Stimulated activated CD8-positive, alpha-beta memory T cell treated with anti-CD3 and anti-CD28 coated beads, Interleukin-4, amount 100 ng/mL, for 4 hours (primary cell): ENCODE measurements around the gene SLC22A23.
A peak's percentile ranks its signal among the peaks of the same experiment; 100 is the strongest.

Source experiments
- DNase-seq, 2 donors: peaks; one replicate each; pipeline ENCODE4 v3.0.0-alpha.2; 2020; ENCODE audit warnings: low read depth in 2 of 2, low spot score in 1 of 2

Gene SLC22A23

DNA sequence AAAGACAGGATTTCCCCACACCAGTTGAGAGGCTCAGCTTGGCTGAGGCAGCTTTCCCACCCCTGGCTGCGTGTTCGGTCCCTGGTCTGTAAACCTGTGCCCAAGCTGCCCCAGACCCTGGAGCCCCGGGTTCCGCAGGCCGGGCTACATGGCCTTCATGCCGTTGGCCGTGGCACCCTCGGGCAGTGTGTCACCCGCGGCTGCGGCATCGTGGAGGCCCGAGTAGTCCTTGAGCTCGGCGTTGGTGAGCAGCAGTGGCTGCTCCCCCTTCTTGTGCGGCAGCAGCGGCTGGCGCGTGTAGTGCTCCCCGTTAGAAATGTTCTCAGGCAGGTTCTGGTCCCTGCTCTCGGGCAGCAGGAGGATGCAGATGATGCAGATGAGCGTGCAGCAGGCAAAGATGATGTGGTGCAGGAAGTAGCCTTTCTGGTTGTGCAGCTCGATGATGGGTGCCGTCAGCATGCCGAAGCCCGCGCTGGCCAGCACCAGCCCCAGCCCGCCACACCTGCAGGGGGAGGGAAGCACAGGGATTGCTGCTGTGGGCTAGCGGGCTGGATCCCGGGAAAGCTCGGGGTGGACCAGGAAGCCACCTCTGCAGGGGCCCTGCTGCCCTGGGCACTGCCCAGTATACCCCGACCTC lies 183.8 kb downstream of the SLC22A23 start:
- no peak for DNase-seq

- DNase-seq, result no peak
Observed at GRCh38 chr6:3271756-3272155, 185.1 kb downstream of the SLC22A23 start.

DNA sequence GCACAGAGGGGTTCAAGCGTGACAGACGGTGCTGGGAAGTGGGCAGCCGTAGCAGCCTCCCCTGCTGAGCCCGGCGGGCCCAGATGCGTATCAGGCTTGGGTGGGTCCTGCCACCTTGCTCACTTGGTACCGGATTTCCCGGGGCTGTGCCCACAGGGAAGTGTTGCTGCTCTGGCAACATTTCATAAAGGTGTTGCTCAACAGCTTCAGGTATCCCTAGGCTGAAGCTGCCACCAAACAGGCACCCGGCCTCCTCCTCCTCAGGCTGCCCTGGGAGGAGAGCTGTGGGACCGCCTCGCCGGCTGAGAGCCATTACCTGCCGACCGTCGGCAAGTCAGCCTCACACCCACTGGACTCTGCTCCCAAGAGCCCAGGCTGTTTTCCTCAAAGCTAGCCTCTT lies 186.6 kb downstream of the SLC22A23 start:
- no peak for DNase-seq

DNA sequence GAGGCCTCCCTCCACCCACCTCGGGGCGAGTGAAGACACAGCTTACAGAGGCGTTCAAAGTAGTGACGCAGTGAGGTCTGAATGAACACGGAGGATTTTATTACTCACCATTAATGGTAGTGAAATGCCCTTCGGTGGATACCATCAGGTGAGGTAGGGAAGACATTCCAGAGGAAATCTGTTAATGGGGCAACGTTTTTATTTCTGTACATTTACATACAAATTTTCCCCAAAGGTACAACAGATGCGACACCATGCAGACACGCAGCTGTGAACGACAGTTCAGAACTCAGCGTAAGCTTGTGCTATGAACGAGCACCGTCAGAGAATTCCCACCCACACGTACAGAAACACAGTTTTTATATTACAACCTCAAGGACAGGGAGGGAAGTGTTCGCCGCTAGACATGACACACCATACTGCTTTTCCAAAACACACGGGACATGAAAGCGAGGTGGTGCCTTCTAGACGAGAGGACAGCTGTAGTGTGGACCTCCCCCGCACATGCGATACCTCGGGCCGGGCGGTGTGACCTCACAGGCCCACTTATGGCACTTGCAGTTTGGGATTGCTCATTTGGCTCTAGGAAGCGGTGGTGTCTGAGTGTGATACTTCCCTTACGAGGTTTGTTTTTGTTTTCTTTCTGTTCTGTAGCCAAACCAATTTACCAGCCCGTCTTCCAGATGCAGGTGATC lies 187.4 kb downstream of the SLC22A23 start:
- no peak for DNase-seq

DNA sequence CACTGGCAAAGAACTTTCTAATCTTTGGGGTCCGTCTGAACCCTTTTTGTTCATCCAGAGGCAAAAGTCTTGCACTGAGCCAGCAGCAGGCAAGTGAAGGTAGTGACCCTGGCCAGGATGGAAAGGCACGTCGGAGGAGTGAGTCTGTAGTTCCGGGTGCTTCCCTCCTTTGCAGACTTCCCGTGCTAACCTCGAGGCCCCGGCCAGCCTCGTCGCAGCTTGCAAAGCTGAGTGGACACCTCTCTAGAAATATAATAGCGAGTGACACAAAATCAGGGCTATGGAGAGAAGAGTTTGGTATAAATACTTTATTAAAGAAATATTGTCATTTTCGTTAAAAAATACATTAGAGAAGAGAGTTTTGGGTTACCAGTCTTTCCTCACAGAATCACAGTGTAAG lies 188.2 kb downstream of the SLC22A23 start:
- no peak for DNase-seq

GRCh38 chr6:3267162-3267561 lies 189.7 kb downstream of the SLC22A23 start:
- no peak for DNase-seq

DNA sequence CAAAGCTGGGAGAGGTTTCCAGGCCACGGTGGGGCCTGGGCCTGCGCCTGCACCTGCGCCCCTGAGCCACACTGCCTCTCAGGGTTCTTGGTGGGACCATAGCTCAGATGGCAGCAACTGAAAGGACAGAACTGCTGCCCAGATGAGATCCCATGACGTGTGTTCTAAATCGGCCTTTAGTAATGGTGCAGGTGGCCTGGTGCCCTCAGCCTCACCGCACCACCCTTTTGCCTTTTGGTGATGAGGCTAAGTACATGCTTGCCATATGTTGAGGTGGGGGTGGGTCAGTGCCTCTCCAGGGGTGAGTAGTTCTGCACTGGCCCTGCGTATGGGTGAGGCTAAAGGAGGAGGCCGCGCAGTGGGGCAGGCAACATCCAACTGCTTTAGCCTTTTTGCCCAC lies 190.7 kb downstream of the SLC22A23 start:
- no peak for DNase-seq

GRCh38 chr6:3265671-3266070 lies 191.2 kb downstream of the SLC22A23 start:
- DNase-seq, result no peak

- DNase-seq, result no peak
Observed at GRCh38 chr6:3264356-3264755, 192.5 kb downstream of the SLC22A23 start.

- DNase-seq, result no peak
Observed at GRCh38 chr6:3263096-3263495, 193.8 kb downstream of the SLC22A23 start.

DNA sequence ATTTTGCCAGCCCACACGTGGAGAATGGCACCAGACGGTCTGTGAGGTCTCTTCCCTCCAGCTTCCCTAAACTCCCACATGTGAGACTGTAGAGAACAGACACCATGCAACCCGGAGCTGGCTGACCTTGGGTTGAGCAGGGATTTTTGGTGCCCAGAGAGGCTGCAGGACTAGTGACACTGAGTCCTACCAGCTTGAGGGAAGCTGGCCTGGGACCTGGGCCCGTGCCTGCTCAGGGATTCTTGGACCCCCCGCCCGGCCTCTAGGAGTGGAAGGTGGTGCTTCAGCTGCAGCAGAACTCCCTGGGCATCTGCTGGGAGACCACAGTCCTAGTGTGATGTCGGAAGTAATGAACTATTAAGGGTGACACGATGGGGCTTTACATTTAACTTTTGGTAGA lies 194.9 kb downstream of the SLC22A23 start:
- no peak for DNase-seq

GRCh38 chr6:3261518-3261820 lies 195.4 kb downstream of the SLC22A23 start:
- DNase-seq, result no peak

- DNase-seq, result no peak
Observed at GRCh38 chr6:3260772-3261517, 195.9 kb downstream of the SLC22A23 start.

- DNase-seq, result no peak
Observed at GRCh38 chr6:3260296-3260695, 196.6 kb downstream of the SLC22A23 start.

- DNase-seq, result peak in 1 of 2 donors; percentile 4
Observed at GRCh38 chr6:3259491-3259958, 197.3 kb downstream of the SLC22A23 start.

DNA sequence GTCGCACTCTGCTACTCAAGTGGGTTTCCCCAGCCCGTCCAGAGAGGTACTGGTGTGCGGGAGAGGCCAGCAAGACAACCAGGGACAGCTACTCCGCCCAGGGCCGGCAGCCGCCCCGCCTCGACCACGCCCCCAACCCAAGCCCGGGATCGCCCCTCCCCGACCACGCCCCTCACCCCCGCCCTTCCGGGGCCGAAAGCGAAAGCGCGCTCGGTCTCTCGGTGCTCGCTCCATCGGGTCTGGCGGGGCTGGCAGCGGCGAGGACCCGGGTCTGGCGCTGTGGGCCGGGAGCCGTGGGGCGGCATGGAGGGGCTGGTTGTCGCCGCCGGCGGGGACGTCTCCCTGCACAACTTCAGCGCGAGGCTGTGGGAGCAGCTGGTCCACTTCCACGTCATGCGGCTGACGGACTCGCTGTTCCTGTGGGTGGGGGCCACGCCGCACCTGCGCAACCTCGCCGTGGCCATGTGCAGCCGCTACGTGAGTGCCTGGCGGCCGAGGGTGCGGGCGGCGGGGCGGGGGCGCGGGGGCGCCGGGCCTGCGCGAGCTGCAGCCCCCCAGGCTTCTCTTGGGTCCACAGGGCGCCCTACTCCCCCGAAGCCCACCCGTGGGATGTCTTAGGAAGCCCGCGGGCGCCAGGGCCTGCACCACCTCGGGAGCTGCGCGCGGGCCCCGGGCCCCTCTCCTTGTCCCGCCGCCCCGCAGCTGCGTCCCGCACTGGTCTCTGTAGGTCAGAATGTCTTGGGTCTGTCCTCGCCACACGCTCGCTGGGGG lies 197.9 kb downstream of the SLC22A23 start, which contains the start of gene PSMG4:
Gene PSMG4, plus strand, starts transcription at position 228 of the 771 bp plus-strand sequence. Its CDS starts 76 bp downstream, at position 304.
- DNase-seq, result peak; percentile 86 to 91

DNA sequence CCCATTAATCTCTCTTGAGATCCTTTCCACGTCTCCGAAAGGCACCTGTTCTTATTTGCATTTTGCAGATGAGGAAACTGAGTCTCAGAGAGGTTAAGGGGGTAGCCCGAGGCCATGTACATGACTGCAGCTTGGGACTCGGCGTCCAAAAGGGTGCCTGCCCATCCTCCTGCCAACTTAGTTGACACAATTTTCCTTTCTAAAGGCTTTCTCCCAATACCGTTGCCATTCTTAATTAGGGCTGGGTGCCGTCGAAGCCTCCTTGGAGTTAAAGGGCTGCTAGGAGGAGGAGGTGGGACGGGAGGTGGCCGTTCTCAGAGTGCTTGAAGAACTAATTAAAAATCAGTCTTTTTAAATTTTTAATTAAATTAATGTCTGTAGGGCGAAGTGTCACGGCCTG lies 198.6 kb downstream of the SLC22A23 start:
- DNase-seq, result no peak

DNA sequence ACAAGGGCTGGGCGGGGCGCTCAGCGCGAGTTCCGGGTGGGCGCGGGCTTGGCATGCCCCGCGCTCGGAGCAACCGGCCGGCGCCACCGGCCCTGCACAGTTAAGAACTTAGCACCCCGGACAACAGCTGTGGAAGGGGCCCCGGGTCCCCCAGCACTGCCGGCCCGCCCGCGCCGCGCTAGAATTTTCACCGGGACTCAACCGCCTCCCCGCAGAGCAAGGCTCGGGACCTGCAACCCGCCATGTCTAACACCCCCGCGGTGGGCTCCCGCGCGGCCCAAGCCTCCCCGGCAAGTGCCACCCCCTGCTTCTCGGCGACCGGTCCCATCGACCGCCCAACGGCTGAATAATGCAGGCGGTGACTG lies 203.3 kb downstream of the SLC22A23 start:
- no peak for DNase-seq

GRCh38 chr6:3252861-3253596 lies 203.8 kb downstream of the SLC22A23 start:
- DNase-seq, result no peak

DNA sequence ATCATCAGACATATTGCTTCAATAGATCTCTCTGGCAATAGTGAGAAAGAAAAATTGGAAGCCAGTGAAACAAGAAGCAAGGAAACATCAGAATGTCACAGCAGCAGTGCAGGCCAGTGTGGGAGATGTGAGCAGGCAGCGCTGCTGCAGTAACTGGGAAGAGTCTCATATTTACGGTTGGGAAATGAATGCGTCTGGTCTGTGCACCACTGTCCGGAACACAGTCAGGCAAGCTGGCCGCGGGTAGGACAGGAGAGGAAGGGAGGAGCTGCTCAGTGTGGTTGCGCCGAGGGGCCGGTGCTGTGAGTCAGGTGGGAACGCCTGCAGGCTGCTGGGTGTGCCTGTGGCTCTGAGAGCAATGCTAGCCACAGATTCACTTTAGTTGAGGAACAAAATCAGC lies 204.5 kb downstream of the SLC22A23 start:
- no peak for DNase-seq
